ENCODE results near the gene SERPINB7.

DNA sequence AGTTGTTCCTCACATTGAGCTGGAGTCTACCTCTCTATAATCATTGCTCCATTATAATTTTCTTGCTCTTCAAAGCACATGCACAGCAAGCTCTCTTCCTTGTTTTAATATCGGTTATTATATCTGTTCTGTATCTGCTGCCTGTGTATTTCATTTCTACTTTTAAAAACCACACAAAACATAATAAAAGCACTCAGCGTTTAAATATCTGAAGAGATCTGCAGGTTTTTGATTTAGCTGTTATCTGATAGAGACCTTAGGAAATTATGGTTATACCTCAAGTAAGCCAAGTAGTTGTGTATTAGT is 49.0 kb downstream of the SERPINB7 start:
- TF ChIP-seq POLR2AphosphoS5 (IDR thresholded peaks at IDR 0.05; ENCODE audit: low read depth) (no peak), ZNF331 (CRISPR knock-in tag; IDR thresholded peaks at IDR 0.05; ENCODE audit: low read depth) (no peak)
- TF ChIP-seq, protein P1, sequence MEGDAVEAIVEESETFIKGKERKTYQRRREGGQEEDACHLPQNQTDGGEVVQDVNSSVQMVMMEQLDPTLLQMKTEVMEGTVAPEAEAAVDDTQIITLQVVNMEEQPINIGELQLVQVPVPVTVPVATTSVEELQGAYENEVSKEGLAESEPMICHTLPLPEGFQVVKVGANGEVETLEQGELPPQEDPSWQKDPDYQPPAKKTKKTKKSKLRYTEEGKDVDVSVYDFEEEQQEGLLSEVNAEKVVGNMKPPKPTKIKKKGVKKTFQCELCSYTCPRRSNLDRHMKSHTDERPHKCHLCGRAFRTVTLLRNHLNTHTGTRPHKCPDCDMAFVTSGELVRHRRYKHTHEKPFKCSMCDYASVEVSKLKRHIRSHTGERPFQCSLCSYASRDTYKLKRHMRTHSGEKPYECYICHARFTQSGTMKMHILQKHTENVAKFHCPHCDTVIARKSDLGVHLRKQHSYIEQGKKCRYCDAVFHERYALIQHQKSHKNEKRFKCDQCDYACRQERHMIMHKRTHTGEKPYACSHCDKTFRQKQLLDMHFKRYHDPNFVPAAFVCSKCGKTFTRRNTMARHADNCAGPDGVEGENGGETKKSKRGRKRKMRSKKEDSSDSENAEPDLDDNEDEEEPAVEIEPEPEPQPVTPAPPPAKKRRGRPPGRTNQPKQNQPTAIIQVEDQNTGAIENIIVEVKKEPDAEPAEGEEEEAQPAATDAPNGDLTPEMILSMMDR (conservative IDR thresholded peaks at IDR 0.05; ENCODE audit: low read depth in 2 of 2): no peak
